Chondrocyte (in vitro differentiated cells): ENCODE results near the gene CHSY1. TPM values are rescaled to one million over a fixed set of nuclear protein-coding genes. Genes with fewer than 3 reads are reported as not detected.

Experiments used
- DNase-seq: peaks from one replicate; pipeline ENCODE4 v3.0.0; 2021; ENCODE audit warnings: mixed read lengths, low spot score
- H3K27ac Mint-ChIP-seq: one replicate; pipeline ENCODE4 v1.8.0; 2021; ENCODE audit warnings: mild to moderate bottlenecking, moderate library complexity, mixed read lengths; ENCODE audit not compliant: unreplicated experiment
- H3K27me3 Mint-ChIP-seq: 2 replicates; pipeline ENCODE4 v1.8.0; 2021; ENCODE audit warnings: low read depth, mixed read lengths
- H3K36me3 Mint-ChIP-seq: 2 replicates; pipeline ENCODE4 v1.8.0; 2021; ENCODE audit warnings: low read depth, mixed read lengths
- H3K4me1 Mint-ChIP-seq: 2 replicates; pipeline ENCODE4 v1.8.0; 2021; ENCODE audit warnings: low read depth, mild to moderate bottlenecking, mixed read lengths
- H3K4me3 Mint-ChIP-seq: one replicate; pipeline ENCODE4 v1.8.0; 2021; ENCODE audit warnings: mild to moderate bottlenecking, moderate library complexity, mixed read lengths; ENCODE audit not compliant: unreplicated experiment
- H3K9me3 Mint-ChIP-seq: 2 replicates; pipeline ENCODE4 v1.8.0; 2021; ENCODE audit warnings: low read depth, mixed read lengths
- total RNA-seq: library from RNA; stranded (reverse); gene quantifications from 3 replicates; pipeline ENCODE4 v1.2.1, GENCODE V29; 2021
- TF ChIP-seq, protein P1 (sequence below): fragments of 200-600 bp; sonication (generic); IDR thresholded peaks from 2 replicates; pipeline ENCODE4 v1.5.0; 2021; ENCODE audit warnings: antibody characterized with exemption, mild to moderate bottlenecking, moderate library complexity

The CHSY1 gene
- total RNA-seq, 1 donor from 2014 or later, result 60.9 TPM

DNA sequence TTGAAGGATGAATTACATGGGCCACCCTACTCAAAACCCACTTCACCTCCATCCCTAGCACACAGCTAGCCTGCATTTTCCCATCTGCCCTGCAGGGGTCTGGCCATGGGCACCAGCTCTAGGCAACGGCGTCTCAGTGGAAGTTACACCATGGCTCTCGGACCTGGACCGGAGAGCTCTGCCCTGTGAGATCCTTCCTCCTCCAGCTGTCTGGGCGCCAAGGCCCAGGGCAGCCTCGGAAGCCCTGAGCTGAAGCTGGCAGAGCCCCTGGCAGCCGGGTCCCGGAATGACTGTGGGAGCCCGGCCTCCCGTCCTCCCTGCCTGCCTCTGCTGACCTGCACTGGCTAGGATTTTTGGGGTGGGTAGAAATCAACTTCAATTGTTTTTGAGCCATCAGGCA is 98.9 kb downstream of the CHSY1 start:
- no peaks in the 10 kb centered on the region for H3K36me3 Mint-ChIP-seq
- DNase-seq, result no peak
- no peaks in the 10 kb centered on the region for H3K9me3 Mint-ChIP-seq
- TF ChIP-seq, protein P1, sequence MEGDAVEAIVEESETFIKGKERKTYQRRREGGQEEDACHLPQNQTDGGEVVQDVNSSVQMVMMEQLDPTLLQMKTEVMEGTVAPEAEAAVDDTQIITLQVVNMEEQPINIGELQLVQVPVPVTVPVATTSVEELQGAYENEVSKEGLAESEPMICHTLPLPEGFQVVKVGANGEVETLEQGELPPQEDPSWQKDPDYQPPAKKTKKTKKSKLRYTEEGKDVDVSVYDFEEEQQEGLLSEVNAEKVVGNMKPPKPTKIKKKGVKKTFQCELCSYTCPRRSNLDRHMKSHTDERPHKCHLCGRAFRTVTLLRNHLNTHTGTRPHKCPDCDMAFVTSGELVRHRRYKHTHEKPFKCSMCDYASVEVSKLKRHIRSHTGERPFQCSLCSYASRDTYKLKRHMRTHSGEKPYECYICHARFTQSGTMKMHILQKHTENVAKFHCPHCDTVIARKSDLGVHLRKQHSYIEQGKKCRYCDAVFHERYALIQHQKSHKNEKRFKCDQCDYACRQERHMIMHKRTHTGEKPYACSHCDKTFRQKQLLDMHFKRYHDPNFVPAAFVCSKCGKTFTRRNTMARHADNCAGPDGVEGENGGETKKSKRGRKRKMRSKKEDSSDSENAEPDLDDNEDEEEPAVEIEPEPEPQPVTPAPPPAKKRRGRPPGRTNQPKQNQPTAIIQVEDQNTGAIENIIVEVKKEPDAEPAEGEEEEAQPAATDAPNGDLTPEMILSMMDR, result peak; percentile 55
- peaks cover 23% of the 10 kb centered on the region for H3K4me1 Mint-ChIP-seq
- H3K27ac Mint-ChIP-seq, result no peak overlapping the region
- H3K27me3 Mint-ChIP-seq, result no peaks in the 10 kb centered on the region
- no peak overlapping the region for H3K4me3 Mint-ChIP-seq

DNA sequence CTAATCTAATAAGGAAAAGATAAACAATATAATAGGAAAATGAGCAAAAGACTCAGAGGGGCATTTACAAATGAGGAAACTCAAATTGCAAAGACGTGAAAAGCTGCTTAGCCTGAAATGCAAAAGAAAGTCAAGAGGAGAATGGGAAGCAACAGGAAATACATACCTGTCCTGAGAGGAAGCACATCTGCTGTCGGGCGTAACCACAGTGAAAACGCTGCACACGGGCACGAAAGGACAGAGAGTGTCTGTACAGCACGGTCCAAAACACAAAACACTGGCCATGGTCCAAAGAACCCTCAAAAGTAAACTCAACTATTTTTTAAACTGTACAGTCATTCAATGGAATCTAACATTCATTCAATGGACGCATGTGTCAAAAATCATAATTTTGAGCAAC is 100.6 kb downstream of the CHSY1 start:
- H3K4me3 Mint-ChIP-seq, result no peak overlapping the region
- no peak overlapping the region for H3K27ac Mint-ChIP-seq
- no peaks in the 10 kb centered on the region for H3K27me3 Mint-ChIP-seq
- H3K4me1 Mint-ChIP-seq, result peaks cover 11% of the 10 kb centered on the region
- TF ChIP-seq, protein P1, result no peak
- no peak for DNase-seq
- no peaks in the 10 kb centered on the region for H3K36me3 Mint-ChIP-seq
- no peaks in the 10 kb centered on the region for H3K9me3 Mint-ChIP-seq

DNA sequence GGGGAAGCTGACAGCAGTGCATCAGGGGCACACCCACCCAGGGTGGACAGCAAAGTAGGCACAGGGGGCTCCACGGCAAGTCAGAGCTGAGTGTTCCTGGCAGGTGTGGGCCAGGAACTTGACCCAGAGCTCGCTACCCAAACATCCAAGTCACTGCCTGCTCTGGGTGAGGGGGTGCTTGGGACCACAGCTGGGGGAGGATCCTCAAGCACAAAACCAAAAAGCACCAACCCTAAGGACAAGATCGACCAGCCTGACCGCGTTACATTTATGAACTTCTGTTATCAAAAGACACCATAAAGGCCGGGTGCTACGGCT is 101.2 kb downstream of the CHSY1 start:
- no peak for DNase-seq
- Mint-ChIP-seq H3K4me3 (no peak overlapping the region), H3K27ac (no peak overlapping the region), H3K27me3 (no peaks in the 10 kb centered on the region), H3K4me1 (peaks cover 6% of the 10 kb centered on the region), H3K9me3 (no peaks in the 10 kb centered on the region), H3K36me3 (no peaks in the 10 kb centered on the region)
- TF ChIP-seq, protein P1, result no peak

DNA sequence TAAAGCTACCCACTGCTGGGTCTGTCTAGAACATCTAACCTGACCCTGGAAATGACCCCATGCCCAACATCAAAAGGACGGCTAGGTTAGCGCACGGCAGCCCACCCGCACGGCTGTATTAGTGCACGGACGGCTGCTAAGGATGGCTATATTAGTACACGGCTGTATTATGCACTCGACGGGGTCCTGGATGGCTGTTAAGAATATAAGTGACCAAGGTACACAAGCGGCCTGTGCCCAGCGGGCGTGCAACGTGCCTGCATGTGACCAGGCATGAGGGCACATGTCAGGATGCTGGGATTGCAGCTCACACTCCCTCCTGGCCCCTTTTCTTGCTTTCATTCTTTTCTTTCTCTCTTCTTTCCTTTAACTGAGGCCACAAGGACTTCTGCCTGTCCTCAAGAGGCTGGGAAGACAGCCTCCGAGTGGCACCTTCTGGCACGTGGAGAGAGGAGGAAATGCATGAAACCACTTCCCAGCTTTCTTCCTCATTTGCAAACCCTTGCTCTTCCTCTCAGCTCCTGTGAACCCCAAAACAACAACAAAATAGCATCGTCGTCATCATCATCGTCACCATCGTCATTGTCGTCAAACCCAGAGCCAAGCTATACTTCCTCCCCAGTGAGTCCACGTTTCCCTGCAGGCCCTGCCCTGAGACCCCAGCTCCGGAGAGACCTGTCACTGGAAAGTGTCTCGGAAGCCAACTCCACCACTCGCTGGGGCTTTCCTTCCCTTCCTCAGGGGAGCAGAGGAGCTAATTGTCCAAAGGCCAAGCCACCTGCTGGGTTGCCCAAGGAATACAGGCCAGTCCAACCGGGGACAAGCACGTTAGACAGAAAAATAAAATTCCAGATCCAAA is 101.8 kb downstream of the CHSY1 start:
- TF ChIP-seq, protein P1, result no peak
- Mint-ChIP-seq H3K36me3 (no peaks in the 10 kb centered on the region), H3K4me1 (peaks cover 6% of the 10 kb centered on the region), H3K4me3 (no peak overlapping the region), H3K27ac (no peak overlapping the region), H3K9me3 (no peaks in the 10 kb centered on the region), H3K27me3 (no peaks in the 10 kb centered on the region)
- no peak for DNase-seq

DNA sequence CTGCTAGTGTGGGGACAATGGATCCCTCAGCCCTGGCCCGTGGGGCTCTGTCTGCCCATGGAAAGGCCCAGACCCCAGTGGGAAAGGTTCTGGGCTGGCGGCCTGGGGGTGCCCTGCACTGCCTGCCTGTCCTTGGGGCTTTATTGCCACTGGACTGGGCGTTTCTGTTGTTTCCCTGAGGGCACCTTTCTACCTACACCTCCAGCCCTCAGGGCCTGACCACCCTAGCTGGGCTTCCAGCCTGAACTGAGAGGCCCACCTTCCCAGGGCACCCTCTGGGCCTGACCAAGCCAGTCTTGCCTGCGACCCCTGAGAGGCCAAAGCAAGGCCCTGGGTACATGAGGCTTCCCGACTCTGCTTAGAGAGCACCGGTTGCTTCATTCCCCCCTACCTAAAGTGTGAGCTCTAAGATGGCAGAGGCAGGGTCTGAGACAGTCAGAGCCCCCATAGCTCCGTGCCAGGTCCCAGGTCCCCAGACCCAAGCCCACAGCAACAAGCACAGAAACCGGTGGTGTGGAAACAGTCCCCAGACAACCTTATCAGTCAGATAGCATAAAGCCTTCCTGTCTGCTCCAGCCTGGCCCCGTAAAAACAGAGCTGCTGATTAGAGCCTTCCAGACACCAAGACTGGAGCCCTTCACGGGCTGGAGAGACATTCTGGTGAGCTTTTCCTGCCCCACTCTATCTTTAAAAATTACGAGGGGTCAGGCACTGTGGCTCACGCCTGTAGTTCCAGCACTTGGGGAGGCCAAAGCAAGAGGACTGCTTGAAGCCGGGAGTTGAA is 102.8 kb downstream of the CHSY1 start:
- no peaks in the 10 kb centered on the region for H3K9me3 Mint-ChIP-seq
- TF ChIP-seq, protein P1, result no peak
- no peak for DNase-seq
- no peaks in the 10 kb centered on the region for H3K36me3 Mint-ChIP-seq
- H3K4me3 Mint-ChIP-seq, result no peak overlapping the region
- H3K27me3 Mint-ChIP-seq, result no peaks in the 10 kb centered on the region
- H3K4me1 Mint-ChIP-seq, result peaks cover 6% of the 10 kb centered on the region
- H3K27ac Mint-ChIP-seq, result no peak overlapping the region
